H9 (cell line): Measurements from ENCODE around the gene DSC1. TPM values are rescaled to one million over a fixed set of nuclear protein-coding genes. Genes with fewer than 3 reads are reported as not detected.

ENCODE experiments used
- DNase-seq: peaks from one replicate; pipeline ENCODE4 v3.0.0-alpha.2; 2017
- H2AFZ ChIP-seq: one replicate; pipeline ENCODE4 v1.6.1; 2013; ENCODE audit warnings: mild to moderate bottlenecking, low read length, control low read depth, moderate library complexity
- H2AK5ac ChIP-seq: 2 replicates; pipeline ENCODE4 v1.6.1; 2013; ENCODE audit warnings: low read length, control low read depth, mixed read lengths; ENCODE audit not compliant: insufficient read length
- H2BK120ac ChIP-seq: one replicate; pipeline ENCODE4 v1.6.1; 2013; ENCODE audit warnings: low read depth, mild to moderate bottlenecking, low read length, control low read depth, inconsistent platforms; ENCODE audit not compliant: poor library complexity, severe bottlenecking
- H2BK12ac ChIP-seq: 2 replicates; pipeline ENCODE4 v1.6.1; 2013; ENCODE audit warnings: low read length, control low read depth, mixed read lengths, low read depth; ENCODE audit not compliant: insufficient read length
- H2BK15ac ChIP-seq: 2 replicates; pipeline ENCODE4 v1.6.1; 2013; ENCODE audit warnings: low read depth, low read length, control low read depth
- H2BK20ac ChIP-seq: one replicate; pipeline ENCODE4 v1.6.1; 2013; ENCODE audit warnings: low read depth, mild to moderate bottlenecking, low read length, control low read depth, inconsistent platforms; ENCODE audit not compliant: poor library complexity, severe bottlenecking
- H2BK5ac ChIP-seq: 2 replicates; pipeline ENCODE4 v1.6.1; 2013; ENCODE audit warnings: low read length, control low read depth, mixed read lengths; ENCODE audit not compliant: insufficient read length
- H3K14ac ChIP-seq: 2 replicates; pipeline ENCODE4 v1.6.1; 2013; ENCODE audit warnings: low read length, control low read depth; ENCODE audit not compliant: insufficient read depth
- H3K18ac ChIP-seq: 2 replicates; pipeline ENCODE4 v1.6.1; 2013; ENCODE audit warnings: low read depth, mild to moderate bottlenecking, mixed read lengths, low read length, control low read depth; ENCODE audit not compliant: insufficient read length
- H3K23ac ChIP-seq: 2 replicates; pipeline ENCODE4 v1.6.1; 2013; ENCODE audit warnings: low read length, control low read depth, mixed read lengths, low read depth; ENCODE audit not compliant: insufficient read length
- H3K23me2 ChIP-seq: 2 replicates; pipeline ENCODE4 v1.6.1; 2013; ENCODE audit warnings: low read depth, mild to moderate bottlenecking, mixed read lengths, low read length, control low read depth; ENCODE audit not compliant: insufficient read length, poor library complexity, severe bottlenecking
- H3K27ac ChIP-seq: 2 replicates; pipeline ENCODE4 v1.5.1; 2013; ENCODE audit warnings: low read length, control low read depth, mixed read lengths, low read depth; ENCODE audit not compliant: insufficient read length
- H3K27me3 ChIP-seq: 2 replicates; pipeline ENCODE4 v1.6.1; 2013; ENCODE audit warnings: low read length, control low read depth, inconsistent platforms; ENCODE audit not compliant: insufficient read depth
- H3K4ac ChIP-seq: 2 replicates; pipeline ENCODE4 v1.6.1; 2013; ENCODE audit warnings: low read depth, mild to moderate bottlenecking, control low read depth, inconsistent platforms, low read length, moderate library complexity
- H3K4me1 ChIP-seq: 2 replicates; pipeline ENCODE4 v1.6.1; 2013; ENCODE audit warnings: low read length, control low read depth, inconsistent platforms; ENCODE audit not compliant: insufficient read depth
- H3K4me2 ChIP-seq: 2 replicates; pipeline ENCODE4 v1.6.1; 2013; ENCODE audit warnings: low read length, control low read depth, mixed read lengths; ENCODE audit not compliant: insufficient read length, insufficient read depth
- H3K56ac ChIP-seq: 2 replicates; pipeline ENCODE4 v1.6.1; 2013; ENCODE audit warnings: low read depth, mild to moderate bottlenecking, mixed read lengths, low read length, control low read depth; ENCODE audit not compliant: insufficient read length
- H3K79me1 ChIP-seq: 2 replicates; pipeline ENCODE4 v1.6.1; 2013; ENCODE audit warnings: low read depth, mild to moderate bottlenecking, moderate library complexity, low read length, control low read depth, inconsistent platforms; ENCODE audit not compliant: insufficient read depth, poor library complexity, severe bottlenecking
- H3K79me2 ChIP-seq: 2 replicates; pipeline ENCODE4 v1.6.1; 2013; ENCODE audit warnings: low read length, control low read depth, inconsistent platforms; ENCODE audit not compliant: insufficient read depth
- H3K9ac ChIP-seq: 2 replicates; pipeline ENCODE4 v1.6.1; 2013; ENCODE audit warnings: low read length, control low read depth, mixed read lengths; ENCODE audit not compliant: insufficient read length; ENCODE audit errors: extremely low read depth
- H3K9me3 ChIP-seq: one replicate; pipeline ENCODE4 v1.6.1; 2013; ENCODE audit warnings: low read depth, low read length, inconsistent platforms; ENCODE audit not compliant: control insufficient read depth
- H3T11ph ChIP-seq: one replicate; pipeline ENCODE4 v1.6.1; 2013; ENCODE audit warnings: mild to moderate bottlenecking, low read length, control low read depth, inconsistent platforms
- H4K20me1 ChIP-seq: one replicate; pipeline ENCODE4 v1.6.1; 2013; ENCODE audit not compliant: control insufficient read depth, insufficient read length, insufficient read depth
- H4K5ac ChIP-seq: 2 replicates; pipeline ENCODE4 v1.6.1; 2013; ENCODE audit warnings: low read depth, mild to moderate bottlenecking, mixed read lengths, low read length, control low read depth; ENCODE audit not compliant: insufficient read length
- H4K8ac ChIP-seq: replicated peaks from 2 replicates; pipeline ENCODE4 v1.6.1; 2013; ENCODE audit warnings: low read length, control low read depth, mixed read lengths, low read depth; ENCODE audit not compliant: insufficient read length
- H4K91ac ChIP-seq: 2 replicates; pipeline ENCODE4 v1.6.1; 2013; ENCODE audit warnings: low read depth, mild to moderate bottlenecking, moderate library complexity, mixed read lengths, low read length, control low read depth; ENCODE audit not compliant: insufficient read length
- H3K27ac Mint-ChIP-seq, 3 experiments: 2 replicates in 2 of 3; 3 replicates in 1 of 3; pipeline ENCODE4 v1.8.0; 2020 to 2021; ENCODE audit warnings: mixed read lengths in 3 of 3, mild to moderate bottlenecking in 1 of 3, moderate library complexity in 1 of 3
- H3K27me3 Mint-ChIP-seq: 2 replicates; pipeline ENCODE4 v1.8.0; 2021; ENCODE audit warnings: low read depth, mild to moderate bottlenecking, moderate library complexity, mixed read lengths
- H3K36me3 Mint-ChIP-seq, 3 experiments: 2 replicates in 2 of 3; 3 replicates in 1 of 3; pipeline ENCODE4 v1.8.0; 2020 to 2021; ENCODE audit warnings: low read depth in 3 of 3, mixed read lengths in 3 of 3; ENCODE audit not compliant: insufficient read depth in 1 of 3
- H3K4me1 Mint-ChIP-seq, 2 experiments: 2 replicates each; pipeline ENCODE4 v1.8.0; 2020; ENCODE audit warnings: mixed read lengths in 2 of 2
- H3K4me3 Mint-ChIP-seq, 2 experiments: 2 replicates in 1 of 2; 3 replicates in 1 of 2; pipeline ENCODE4 v1.8.0; 2020 to 2021; ENCODE audit warnings: mild to moderate bottlenecking in 2 of 2, mixed read lengths in 2 of 2, moderate library complexity in 1 of 2
- H3K9me3 Mint-ChIP-seq, 2 experiments: 2 replicates in 1 of 2; 3 replicates in 1 of 2; pipeline ENCODE4 v1.8.0; 2020; ENCODE audit warnings: mild to moderate bottlenecking in 2 of 2, mixed read lengths in 2 of 2, moderate library complexity in 1 of 2
- CTCF ChIP-seq: fragments of 200-600 bp; sonication (generic); conservative IDR thresholded peaks from 3 replicates; pipeline ENCODE4 v1.8.0; 2021; ENCODE audit warnings: antibody characterized with exemption, mild to moderate bottlenecking
- WGBS: extraction: QIAGEN DNeasy Blood & Tissue Kit; methylation state at CpG from one replicate; pipeline ENCODE4 v1.1.7; 2013; ENCODE audit warnings: missing lambda C conversion rate, low lambda C conversion rate, mixed read lengths; ENCODE audit not compliant: insufficient read length; ENCODE audit errors: extremely low coverage; 5-methylcytosine and 5-hydroxymethylcytosine counted together
- total RNA-seq: library from RNA; stranded (reverse); gene quantifications from 2 replicates; pipeline ENCODE4 v1.2.1, GENCODE V29; 2021

DSC1 gene
- total RNA-seq, 1 experiment from 2014 or later, result not detected

DNA sequence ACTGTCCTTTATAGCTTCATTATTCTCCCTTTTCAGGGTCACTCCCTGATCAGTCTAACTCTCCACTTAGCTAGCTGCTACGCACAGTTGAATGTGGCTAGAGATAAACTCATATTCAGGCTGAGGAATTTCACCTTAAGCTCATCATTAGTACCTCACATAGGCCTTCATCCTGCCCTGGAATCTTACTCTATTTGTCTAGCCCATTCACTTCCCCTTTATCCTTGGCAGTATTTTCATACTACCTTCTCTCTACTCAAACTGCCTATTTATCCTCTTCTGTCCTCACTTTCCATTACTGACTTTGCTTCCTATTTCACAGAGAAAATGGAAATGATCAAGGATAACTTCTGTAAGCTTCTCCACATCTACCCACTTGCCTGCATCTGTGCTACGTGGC is 49.9 kb downstream of the DSC1 start:
- Mint-ChIP-seq H3K4me1 (no peaks in the 10 kb centered on the region), H3K9me3 (no peaks in the 10 kb centered on the region), H3K4me3 (no peak overlapping the region), H3K27ac (no peak overlapping the region), H3K27me3 (peaks cover 2% of the 10 kb centered on the region; the same call in 1 of the 2 replicates), H3K36me3 (no peaks in the 10 kb centered on the region)
- Histone ChIP-seq H3K9me3 (no peaks in the 10 kb centered on the region), H3K27ac (no peak overlapping the region), H3K4me2 (no peak overlapping the region), H3K14ac (no peak overlapping the region), H2AK5ac (no peak overlapping the region), H3K4me1 (no peaks in the 10 kb centered on the region), H3K23me2 (no peaks in the 10 kb centered on the region), H3K18ac (no peak overlapping the region), H3T11ph (no peak overlapping the region), H3K4ac (no peak overlapping the region), H3K56ac (no peak overlapping the region), H3K23ac (no peak overlapping the region), H2BK12ac (no peak overlapping the region), H4K5ac (no peak overlapping the region), H3K79me2 (no peaks in the 10 kb centered on the region), H2BK15ac (no peak overlapping the region), H4K91ac (no peak overlapping the region), H3K79me1 (no peaks in the 10 kb centered on the region), H2BK20ac (no peak overlapping the region), H4K20me1 (no peaks in the 10 kb centered on the region), H2BK5ac (no peak overlapping the region), H3K27me3 (no peaks in the 10 kb centered on the region), H3K9ac (no peak overlapping the region), H4K8ac (no peak overlapping the region), H2AFZ (no peak overlapping the region), H2BK120ac (no peak overlapping the region)
- no peak for TF ChIP-seq CTCF
- no peak for DNase-seq
- WGBS, result no CpG with 5 or more reads among the region's 2 CpGs
